Vagina (tissue), 2 donors: Measurements from ENCODE around the gene EGFR.

ENCODE experiments used
- POLR2A ChIP-seq, 2 donors: fragments of 450-650 bp; IDR thresholded peaks; one replicate each; pipeline ENCODE4 v1.6.1; 2017; ENCODE audit warnings: antibody characterized with exemption in 2 of 2, mild to moderate bottlenecking in 2 of 2, moderate library complexity in 2 of 2
- TF ChIP-seq, protein P1 (sequence below), 3 experiments: fragments of 450-650 bp in 2 of 3; fragments of 200-600 bp in 1 of 3; sonication (generic) in 1 of 3; IDR thresholded peaks; one replicate each; pipeline ENCODE4 v1.5.1; 2017 to 2019; ENCODE audit warnings: antibody characterized with exemption in 3 of 3, mild to moderate bottlenecking in 2 of 3, moderate library complexity in 2 of 3

- no peak for TF ChIP-seq POLR2A (IDR thresholded peaks at IDR 0.05)
- TF ChIP-seq, protein P1, sequence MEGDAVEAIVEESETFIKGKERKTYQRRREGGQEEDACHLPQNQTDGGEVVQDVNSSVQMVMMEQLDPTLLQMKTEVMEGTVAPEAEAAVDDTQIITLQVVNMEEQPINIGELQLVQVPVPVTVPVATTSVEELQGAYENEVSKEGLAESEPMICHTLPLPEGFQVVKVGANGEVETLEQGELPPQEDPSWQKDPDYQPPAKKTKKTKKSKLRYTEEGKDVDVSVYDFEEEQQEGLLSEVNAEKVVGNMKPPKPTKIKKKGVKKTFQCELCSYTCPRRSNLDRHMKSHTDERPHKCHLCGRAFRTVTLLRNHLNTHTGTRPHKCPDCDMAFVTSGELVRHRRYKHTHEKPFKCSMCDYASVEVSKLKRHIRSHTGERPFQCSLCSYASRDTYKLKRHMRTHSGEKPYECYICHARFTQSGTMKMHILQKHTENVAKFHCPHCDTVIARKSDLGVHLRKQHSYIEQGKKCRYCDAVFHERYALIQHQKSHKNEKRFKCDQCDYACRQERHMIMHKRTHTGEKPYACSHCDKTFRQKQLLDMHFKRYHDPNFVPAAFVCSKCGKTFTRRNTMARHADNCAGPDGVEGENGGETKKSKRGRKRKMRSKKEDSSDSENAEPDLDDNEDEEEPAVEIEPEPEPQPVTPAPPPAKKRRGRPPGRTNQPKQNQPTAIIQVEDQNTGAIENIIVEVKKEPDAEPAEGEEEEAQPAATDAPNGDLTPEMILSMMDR (IDR thresholded peaks at IDR 0.05), result no peak
These were observed 233.1 kb downstream of the EGFR start for GRCh38 chr7:55251911-55252310.
